Measurements from ENCODE around the gene ARHGAP36.

ARHGAP36 gene, protein sequence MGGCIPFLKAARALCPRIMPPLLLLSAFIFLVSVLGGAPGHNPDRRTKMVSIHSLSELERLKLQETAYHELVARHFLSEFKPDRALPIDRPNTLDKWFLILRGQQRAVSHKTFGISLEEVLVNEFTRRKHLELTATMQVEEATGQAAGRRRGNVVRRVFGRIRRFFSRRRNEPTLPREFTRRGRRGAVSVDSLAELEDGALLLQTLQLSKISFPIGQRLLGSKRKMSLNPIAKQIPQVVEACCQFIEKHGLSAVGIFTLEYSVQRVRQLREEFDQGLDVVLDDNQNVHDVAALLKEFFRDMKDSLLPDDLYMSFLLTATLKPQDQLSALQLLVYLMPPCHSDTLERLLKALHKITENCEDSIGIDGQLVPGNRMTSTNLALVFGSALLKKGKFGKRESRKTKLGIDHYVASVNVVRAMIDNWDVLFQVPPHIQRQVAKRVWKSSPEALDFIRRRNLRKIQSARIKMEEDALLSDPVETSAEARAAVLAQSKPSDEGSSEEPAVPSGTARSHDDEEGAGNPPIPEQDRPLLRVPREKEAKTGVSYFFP

DNA sequence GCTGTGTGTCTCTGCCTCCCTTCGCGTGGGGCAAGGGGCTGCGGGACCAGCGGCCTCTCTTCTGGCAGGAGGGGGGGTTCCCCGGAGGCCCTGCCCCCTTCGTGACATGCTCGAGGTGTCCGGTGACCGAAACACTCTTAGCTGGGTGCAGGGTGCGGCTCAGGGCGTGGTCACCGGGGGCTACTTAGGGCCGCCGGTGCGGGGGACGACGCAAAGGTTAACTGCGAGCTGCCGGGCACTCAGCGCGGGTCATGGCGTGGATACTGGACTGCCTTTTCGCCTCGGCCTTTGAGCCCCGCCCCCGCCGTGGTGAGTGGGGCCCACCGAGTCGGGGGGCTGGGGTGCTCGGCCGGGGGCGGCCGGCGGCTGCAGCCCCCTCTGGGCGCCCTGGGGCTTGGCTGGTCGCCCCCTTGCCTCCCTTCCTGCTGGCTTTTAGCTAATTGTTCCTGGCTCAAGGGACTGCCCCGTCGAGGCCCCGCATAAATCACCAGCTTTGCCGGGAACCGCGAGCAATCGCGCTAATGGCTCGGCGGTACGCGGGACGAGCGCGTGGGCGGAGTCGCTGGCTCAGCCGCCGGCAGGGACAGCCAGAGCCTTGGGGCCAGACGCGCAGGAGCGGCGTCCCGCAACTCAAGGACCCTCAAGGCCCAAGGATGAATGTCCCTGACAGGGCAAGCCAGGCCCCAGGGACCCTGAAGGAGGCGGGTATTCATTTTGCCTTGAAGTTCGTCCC, at the start of gene ARHGAP36:
ARHGAP36 (plus strand) TSS at position 211 of the 733 bp plus-strand sequence. CDS start 23,320 bp downstream, outside the sequence.
- no peak for DNase-seq

DNA sequence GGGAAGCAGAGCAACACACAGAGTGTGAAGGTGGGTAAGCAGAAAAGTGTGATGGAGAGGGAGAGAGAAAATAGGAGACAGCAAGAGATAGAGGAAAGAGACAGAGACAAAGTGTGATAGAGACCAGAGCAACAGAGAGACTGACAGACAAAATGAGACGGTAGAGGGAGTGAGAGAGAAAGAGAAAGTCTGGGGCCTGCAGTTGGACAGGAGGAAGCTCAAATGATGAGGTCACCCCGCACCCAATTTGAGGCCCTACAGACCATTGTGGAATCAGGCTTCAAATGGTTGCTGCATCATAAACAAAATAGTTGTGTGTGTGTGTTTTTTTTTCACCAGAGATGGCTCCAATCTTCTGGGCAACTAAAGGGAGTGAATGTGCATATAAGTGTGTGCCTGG, 48.0 kb upstream of the ARHGAP36 start:
- DNase-seq: no peak

DNA sequence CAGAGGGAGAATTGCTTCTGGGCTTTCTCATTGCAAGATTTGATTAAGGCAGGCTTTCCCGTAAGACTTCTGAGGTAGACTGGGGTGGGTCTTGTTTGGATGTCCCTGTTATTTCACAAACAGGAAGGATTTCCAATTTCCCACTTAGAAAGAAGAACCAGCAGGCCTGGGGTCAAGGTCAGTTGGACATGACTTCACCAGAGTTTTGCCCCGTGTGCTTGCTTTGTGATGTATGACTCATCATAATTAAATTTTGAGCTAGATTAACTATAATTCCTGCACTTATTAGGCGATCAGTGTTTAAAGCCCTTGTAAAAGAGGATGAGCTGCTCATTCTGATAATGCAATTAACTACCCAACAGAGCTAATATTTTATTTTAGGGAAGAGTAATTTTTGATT, 32.8 kb upstream of the ARHGAP36 start:
- no peak for DNase-seq

DNA sequence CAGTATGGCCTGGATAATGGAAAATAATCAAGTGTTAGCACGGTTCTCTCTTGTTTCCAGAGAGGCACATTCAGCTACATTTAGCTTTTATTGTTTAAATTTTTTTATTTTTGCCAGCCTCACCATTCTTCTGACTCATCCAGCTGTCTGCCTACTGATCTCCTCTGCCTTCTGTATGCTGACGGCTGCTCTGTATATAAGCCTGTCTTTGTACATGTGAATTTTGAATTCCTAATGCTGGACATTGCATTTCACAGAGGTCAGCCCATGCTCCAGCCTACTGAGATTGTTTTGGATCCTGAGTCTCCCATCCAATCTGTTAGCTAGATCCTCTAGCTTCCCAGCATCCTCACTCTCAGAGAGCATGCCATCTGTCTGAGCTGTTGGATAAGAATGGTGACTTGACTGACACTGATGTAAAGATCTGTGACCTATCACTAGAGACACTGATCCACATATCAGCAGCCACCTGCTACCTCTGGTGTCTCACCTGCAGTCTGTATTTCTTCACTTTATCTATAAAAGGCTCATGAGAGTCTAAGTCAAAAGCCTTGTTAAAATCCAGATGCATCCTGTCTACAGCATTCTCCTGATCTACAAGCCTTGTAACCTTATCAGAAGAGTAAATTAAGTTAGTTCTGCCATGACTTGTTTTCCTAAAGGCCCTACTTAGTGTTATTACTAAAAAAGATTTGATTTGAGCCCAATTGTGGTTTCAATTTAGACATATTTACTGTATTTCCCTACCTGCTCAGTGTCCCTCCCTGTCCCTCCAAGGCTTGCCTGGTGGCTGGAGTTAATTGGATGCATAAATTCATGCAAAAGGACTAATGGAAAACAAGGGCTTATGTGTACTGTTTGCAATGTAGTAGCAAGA, 25.6 kb upstream of the ARHGAP36 start:
- DNase-seq: no peak

DNA sequence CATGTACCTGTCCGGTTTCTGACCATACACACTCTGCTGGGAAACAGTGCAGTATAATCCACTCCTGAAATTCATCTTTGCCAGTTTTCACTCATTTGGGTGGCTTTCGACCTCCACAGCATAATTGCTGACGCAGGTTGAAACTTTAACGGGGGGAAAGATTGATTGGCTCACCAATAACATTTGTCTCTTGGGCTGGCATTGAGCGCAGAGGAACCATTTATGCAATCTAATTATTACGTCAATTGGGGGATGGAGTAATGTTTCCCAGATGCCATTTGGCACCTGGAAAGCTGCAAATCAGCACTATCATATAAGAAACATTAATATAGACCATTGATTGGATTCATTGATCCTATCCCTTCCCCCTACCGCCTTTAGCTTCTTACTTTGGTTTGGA, 24.1 kb upstream of the ARHGAP36 start:
- DNase-seq: no peak

DNA sequence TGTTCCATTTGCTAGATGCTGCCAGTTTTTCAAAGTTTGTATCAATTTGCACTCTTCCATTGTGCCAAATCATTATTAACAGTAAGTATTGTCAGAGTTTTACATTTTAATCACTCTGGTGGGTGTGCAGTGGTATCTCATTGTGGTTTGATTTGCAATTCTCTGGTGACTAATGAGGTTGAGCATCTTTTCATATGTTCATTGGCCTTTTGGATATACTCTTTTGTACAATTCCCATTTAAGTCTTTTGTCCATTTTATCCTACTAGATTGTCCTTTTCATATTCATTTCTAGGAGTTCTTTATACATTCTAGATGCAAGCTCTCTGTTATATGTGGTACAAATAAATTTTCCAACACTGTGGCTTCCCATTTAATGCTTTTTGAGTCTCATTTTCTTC, 17.4 kb upstream of the ARHGAP36 start:
- DNase-seq: no peak

DNA sequence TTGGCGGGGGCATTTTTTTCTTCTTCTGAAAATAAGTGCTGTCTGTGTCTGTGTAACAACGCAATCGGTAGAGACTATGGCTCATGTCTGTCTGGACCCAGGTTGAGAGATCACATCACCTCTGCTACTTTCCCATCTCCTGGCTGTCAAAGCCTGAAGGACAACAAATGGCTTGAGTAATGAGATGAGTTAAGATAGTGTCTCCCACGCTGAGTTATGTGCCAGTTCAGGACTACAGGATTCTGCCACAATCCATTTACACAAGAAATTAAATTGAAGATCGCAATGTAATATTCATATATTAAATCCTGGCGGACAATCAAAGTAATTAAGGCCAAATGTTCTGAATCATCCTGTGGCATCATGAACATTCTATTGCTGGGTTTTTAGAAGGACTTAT, 16.5 kb upstream of the ARHGAP36 start:
- no peak for DNase-seq

DNA sequence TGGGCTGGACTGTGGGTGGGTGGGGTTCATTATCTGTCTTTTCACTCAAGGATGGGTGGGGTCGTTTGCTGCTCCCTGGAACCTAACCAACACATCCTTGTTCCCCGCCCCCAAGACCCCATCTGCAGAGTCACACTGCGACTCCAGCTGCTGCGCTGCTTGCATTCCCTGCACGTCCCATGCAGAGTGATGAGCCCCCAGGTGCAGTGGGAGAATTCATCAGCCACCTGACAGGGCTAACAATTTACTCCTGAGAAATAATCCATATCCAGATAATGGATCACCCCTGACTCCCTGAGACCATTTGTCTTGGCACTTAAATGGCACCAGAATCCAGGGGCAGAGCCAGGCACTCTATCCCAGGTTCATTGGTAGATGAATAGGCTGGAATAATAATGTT, 12.4 kb upstream of the ARHGAP36 start:
- no peak for DNase-seq

DNA sequence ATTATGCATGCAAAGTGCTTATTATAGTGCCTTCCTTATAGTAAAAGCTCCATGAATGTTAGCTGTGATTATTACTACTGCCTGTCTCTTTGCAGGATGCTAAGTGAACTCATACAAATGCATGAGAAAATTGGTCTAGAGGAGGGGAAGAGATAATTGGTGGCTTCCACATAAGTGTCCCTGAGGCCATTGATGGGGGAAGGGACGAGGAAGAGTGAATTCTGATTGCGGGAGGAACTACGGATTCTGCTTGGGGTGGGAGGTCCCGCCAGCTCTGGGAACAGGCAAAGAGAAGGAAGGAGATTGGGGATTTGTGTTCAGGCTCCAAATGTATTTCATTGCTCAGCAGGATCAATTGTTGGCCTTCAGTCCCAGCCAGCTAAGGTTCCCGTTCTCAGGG, 11.6 kb upstream of the ARHGAP36 start:
- no peak for DNase-seq

DNA sequence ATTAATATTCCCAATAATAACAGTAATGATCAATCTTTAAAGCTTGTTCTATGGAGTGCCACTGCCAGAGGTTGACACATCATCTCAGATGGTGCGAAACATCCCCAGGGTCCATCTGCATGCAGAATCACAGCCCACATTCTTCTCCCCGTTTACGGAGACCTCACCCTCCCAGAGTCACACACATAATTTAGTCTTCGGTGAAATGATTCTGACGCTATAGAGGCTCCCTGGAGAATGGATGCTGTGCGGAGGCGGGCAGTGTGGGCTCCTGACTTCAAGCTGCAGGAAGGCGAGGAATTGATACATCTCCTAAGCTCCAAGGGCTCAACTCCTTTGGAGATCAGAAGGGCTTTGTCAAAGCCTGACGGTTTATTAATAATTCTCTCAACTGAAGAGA, 11.0 kb upstream of the ARHGAP36 start:
- DNase-seq: no peak

DNA sequence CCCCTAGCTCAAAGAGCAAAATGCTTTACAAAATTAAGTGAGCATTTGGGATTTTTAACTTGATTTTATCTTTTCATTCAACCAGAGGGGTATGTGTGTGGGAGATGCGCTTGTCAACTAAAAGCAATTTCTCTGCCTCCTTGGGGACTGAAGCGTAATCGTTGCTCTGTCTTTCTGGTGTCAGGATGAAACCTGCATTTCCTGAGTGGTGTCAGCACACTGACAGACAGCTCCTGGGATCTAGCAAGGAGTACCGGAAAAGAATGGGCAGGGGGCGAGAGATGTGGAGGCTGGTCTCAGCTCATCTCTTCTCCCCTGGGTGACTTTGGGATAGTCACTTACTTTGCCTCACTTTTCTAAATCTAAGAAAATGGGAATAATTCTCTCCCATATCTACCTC, 5.1 kb upstream of the ARHGAP36 start:
- DNase-seq: no peak

DNA sequence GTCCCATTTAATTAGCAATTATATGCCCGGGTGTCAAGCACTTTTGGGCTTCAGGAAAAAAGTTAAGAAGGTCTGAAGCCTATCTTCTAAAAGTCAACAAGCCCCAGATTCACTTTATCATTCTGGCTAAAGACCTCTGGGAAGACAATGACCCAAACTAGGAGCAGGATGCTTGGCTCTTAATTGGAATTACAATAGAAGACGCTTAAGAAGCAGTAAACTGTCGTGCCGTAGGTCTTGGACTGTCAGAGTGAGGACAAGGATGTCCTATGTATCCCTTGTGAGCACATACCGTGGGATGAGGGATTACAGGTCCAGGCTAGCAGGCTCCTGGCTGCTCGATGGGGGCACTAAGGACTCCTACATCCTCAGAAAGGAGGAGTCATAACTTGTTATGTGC, 3.2 kb upstream of the ARHGAP36 start:
- no peak for DNase-seq

DNA sequence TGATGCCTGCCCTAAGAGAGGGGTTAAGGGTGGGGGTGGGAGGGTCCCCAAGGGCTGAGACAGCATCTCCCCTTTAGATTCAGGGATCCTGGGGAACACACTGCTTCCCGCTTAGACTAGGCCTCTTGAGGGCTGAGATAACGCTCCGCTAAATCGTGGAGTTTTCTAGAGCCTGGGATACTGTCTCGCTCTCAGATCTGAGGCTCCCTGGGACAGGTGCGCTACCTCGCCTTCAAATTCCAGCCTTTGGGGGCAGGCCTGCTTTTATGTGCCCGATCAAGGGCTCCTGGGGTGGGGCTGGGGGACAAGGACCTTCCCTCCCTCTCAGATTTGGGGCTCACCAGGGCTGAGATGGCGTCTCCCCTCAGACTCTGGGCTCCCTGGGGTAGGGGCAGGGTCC, 440 bp upstream of the ARHGAP36 start:
- DNase-seq: no peak

DNA sequence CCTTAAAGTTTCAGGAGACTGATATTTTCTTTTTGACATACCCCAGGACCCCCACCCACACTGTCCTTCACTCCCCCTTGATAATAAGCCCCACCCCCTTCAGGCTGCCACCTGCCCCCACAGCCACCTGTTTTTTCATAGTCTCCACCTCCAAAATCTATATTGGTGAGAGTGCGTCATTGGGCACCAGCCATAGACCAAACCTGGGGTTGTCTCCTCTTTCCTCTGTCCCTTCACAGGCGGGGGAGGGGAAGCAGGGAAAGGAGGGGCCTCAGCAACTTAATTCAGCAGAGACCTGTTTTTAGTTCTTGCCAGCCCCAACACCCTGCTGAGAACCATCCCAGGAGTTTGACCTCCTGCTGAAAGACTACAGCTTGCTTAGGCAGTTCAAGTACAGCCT, 1.1 kb downstream of the ARHGAP36 start:
- DNase-seq: no peak

DNA sequence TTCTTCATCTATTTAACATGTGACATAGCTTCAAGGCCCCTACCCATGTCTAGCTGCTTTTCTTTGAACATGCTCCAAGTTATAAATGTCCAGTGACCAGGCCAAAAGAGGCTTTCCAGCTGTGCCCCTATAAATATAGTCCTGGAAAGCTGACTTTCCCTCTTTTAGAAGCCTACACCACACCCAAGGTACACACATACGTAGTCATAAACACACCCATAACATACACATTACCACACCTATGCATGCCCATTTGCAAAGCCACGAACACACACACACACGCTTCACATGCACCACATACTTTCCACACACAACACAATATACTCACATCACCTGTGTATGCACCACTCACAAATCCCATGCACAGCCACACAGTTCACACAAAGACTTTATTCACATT, 2.0 kb downstream of the ARHGAP36 start:
- no peak for DNase-seq

DNA sequence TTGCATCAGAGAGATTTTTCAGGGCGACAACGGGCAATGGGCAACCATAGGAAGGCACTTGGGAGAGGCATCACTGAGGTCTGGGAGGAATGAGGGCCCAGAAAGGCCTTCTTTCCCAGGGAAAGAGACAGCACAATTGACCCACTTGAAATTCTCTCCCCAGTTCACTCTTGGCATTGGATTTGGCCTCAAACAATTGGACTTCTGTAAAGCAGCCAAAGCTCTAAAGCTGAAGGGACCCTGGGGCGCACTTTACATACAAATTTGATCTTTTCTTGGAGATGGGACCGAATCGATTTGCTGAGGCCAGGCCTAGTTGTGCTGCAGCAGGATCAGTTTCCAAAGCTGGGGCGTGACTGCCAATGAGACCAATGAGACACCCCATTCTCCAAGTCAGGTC, 3.2 kb downstream of the ARHGAP36 start:
- DNase-seq: no peak

DNA sequence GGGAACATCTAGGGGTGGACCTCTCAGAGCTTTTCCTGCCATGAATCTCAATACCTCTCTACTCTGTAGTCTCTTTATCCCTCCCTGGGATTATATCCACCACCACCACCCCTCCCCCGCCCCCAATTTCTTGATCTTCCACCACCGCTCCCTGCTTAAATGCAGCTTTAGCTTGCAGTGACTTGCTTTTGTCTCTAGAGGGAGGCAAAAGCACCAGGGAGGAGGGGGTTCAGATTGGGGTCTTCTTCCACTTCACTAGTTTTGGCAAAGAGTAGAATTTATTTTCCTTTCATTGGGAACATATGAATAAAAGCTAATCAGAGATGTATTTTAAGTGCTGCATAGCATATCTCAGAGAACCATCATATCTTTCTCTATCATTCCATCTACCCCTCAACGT, 5.5 kb downstream of the ARHGAP36 start:
- no peak for DNase-seq

DNA sequence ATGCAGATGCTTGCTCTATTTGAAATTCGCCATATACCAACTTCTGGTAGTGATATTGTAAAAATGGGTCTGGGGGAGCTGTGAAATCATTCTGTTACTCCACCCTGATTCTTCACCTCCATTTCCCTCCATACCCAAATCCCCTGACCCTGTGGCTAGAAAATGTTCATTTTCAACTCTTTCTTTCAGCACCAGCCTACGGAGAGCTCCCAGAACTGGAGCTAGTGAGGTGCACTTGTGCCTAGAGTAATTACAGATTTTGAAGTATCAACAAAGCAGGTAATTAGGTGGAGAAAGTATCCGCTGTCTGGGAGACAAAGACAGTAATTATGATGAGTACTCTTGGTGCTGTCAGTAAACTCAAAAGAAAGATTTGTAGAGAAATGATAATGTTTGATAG, 8.1 kb downstream of the ARHGAP36 start:
- no peak for DNase-seq

DNA sequence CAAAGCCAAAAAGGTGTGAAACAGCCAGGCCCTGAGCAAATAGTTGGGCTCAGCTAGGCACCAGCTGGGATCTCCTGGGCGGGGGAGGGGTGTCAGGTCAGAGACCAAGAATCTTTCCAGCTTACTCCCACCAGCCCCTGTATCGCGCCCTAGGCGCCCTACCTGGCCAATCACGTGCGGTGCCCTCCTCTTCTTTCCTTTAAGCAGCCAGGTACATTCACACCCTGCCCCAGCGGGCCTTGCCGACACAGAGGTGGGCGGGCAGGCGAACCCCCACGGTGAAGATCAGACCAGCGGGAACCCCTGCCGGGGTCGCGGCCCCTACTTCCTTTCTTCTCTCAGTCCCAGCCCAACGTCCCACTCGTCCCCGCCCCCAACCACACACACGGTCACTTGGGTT, 9.1 kb downstream of the ARHGAP36 start:
- no peak for DNase-seq

DNA sequence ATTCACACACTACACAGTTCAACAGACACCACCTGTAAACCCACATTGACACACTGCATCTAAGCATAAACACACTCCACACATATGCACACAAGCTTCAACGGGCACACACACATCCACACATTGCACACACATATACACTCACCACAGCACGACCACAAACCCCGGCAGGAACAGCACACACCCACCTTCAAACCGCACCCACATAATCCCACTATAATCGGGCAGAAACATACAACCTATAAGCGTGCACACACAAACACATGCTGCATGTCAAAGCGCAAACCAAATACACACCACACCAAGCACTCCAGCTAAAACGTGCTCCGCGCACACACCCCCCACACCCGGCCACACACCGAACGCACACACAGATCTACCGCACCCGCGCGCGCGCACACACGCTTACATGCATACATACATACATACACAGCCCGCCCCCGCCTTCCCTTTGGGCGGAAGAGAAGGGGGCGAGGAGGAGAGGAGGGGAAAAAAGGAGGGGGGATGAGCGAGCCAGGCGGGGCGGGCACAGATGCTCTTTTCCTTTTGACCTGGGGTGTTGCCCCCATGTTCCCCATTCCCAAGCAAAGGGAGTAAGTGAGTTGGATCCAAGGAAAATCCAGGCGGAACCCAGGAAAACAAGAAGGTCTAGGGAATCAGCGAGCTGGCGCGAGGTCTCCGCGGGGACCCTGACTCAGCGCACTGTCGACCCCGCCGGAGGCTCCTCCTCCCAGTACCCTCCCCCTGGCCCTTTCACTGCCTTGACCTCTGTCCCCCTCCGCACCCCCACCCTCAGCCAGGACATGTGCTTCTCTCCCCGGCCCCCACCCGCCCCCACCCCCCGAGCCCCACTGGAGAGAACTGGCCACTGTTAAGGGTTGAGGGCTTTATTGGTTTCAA, 9.9 kb downstream of the ARHGAP36 start:
- DNase-seq: no peak

DNA sequence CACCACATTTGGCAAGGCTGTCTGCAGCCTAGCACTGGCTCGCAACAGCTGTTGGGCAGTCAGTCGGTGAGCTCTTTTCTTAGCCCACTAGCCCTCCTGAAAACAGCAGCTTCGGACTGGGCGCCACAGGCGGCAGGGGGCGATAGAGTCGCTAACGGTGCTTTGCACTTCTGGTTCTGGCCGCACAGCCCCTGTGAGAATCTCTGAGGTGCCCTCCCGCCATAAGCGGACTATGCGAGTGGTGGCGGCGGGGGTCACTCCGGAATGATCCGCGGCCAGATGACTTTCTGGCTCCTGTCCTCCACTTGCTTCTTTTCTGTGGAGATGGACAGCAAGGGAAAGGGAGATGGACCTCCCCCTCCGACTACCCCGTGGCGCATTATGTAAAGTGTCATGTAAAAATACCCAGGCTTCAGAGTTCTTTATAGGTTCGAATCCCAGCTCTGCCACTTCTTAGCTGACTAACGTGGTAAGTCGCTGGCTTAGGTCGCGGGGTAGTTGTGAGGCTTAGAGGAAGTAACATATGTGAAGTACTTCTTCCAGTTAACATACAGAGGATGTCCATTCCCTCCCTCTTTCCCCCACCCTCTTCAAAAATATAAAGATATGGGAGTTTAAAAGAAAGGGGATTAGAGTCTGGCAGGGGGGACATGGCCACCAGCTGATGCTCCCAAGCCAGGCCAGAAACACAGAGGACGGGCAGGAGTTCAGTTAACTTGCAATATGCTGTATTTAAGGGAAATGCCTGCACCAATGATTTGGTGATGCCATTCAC, 11.0 kb downstream of the ARHGAP36 start:
- no peak for DNase-seq

Data from NCI-H2029 treated with DMSO at 0.1 percent for 48 hours (cell line).